WTC11 (cell line): ENCODE data around the gene CEP19. TPM values are rescaled to one million over a fixed set of nuclear protein-coding genes. Genes with fewer than 3 reads are reported as not detected.

Experiments
- ATAC-seq: fragments of 200-7000 bp; cut with Tn5 transposase; 2 replicates; pipeline ENCODE4 v1.10.0; 2021; ENCODE audit warnings: mild to moderate bottlenecking, moderate library complexity
- CTCF ChIA-PET: fragments of 300-600 bp; sonication (Branson Sonifier 250); formaldehyde crosslinking; loops from one replicate; lab custom pipeline; 2021; ENCODE audit warnings: antibody characterized with exemption; lab: Charles Lee
- POLR2A ChIA-PET: fragments of 350-600 bp; sonication (Branson Sonifier 250); formaldehyde crosslinking; loops from one replicate; lab custom pipeline; 2021; ENCODE audit warnings: antibody characterized with exemption; lab: Charles Lee
- DNase-seq: peaks from one replicate; pipeline ENCODE4 v3.0.0; 2021; ENCODE audit warnings: low spot score
- H3K27ac Mint-ChIP-seq: 2 replicates; pipeline ENCODE4 v1.8.0; 2021; ENCODE audit warnings: mixed read lengths
- H3K27me3 Mint-ChIP-seq: 2 replicates; pipeline ENCODE4 v1.8.0; 2021; ENCODE audit warnings: low read depth, mild to moderate bottlenecking, moderate library complexity, mixed read lengths
- H3K36me3 Mint-ChIP-seq: 2 replicates; pipeline ENCODE4 v1.8.0; 2021; ENCODE audit warnings: mixed read lengths
- H3K4me1 Mint-ChIP-seq: 2 replicates; pipeline ENCODE4 v1.8.0; 2022; ENCODE audit warnings: mixed read lengths
- H3K4me3 Mint-ChIP-seq: 2 replicates; pipeline ENCODE4 v1.8.0; 2021; ENCODE audit warnings: mild to moderate bottlenecking, moderate library complexity, mixed read lengths
- H3K9me3 Mint-ChIP-seq: 2 replicates; pipeline ENCODE4 v1.8.0; 2021; ENCODE audit warnings: mixed read lengths
- ARID4B ChIP-seq: sonication (generic); formaldehyde crosslinking; IDR thresholded peaks from 2 replicates; pipeline ENCODE4 v1.8.0; 2023; ENCODE audit warnings: missing genetic modification reagents, mild to moderate bottlenecking, borderline replicate concordance
- CDX4 ChIP-seq: fragments of 250-450 bp; sonication (Bioruptor Pico); IDR thresholded peaks from 2 replicates; pipeline ENCODE4 v1.9.0; 2021; ENCODE audit warnings: moderate library complexity, mild to moderate bottlenecking, inconsistent platforms, borderline replicate concordance
- GTF2I ChIP-seq: fragments of 250-450 bp; sonication (Bioruptor Pico); conservative IDR thresholded peaks from 2 replicates; pipeline ENCODE4 v1.4.0; 2021; ENCODE audit warnings: mild to moderate bottlenecking
- JAZF1 ChIP-seq: fragments of 250-450 bp; sonication (Bioruptor Pico); IDR thresholded peaks from 2 replicates; pipeline ENCODE4 v1.9.0; 2021; ENCODE audit warnings: moderate library complexity, mild to moderate bottlenecking, inconsistent platforms
- RORB ChIP-seq: fragments of 250-450 bp; sonication (Bioruptor Pico); IDR thresholded peaks from 2 replicates; pipeline ENCODE4 v1.9.0; 2021; ENCODE audit warnings: mild to moderate bottlenecking
- ZMAT4 ChIP-seq: fragments of 250-450 bp; sonication (Bioruptor Pico); IDR thresholded peaks from 2 replicates; pipeline ENCODE4 v1.9.0; 2021; ENCODE audit warnings: mild to moderate bottlenecking
- ZNF263 ChIP-seq: sonication (generic); formaldehyde crosslinking; IDR thresholded peaks from 2 replicates; pipeline ENCODE4 v1.8.1; 2022; ENCODE audit warnings: low read depth, mild to moderate bottlenecking, moderate library complexity, missing genetic modification reagents
- total RNA-seq: library from RNA; stranded (reverse); gene quantifications from 3 replicates; pipeline ENCODE4 v1.2.3, GENCODE V29; 2021
- TF ChIP-seq, protein P1 (sequence below): fragments of 250-450 bp; sonication (Bioruptor Pico); IDR thresholded peaks from 2 replicates; pipeline ENCODE4 v1.9.0; 2021; ENCODE audit warnings: mild to moderate bottlenecking, borderline replicate concordance
- TF ChIP-seq, protein P2 (sequence below): sonication (generic); formaldehyde crosslinking; IDR thresholded peaks from 2 replicates; pipeline ENCODE4 v1.8.1; 2022; ENCODE audit warnings: mild to moderate bottlenecking, missing genetic modification reagents, moderate library complexity, borderline replicate concordance
- TF ChIP-seq, protein P3 (sequence below): sonication (generic); formaldehyde crosslinking; IDR thresholded peaks from 2 replicates; pipeline ENCODE4 v1.8.1; 2023; ENCODE audit warnings: mild to moderate bottlenecking, missing genetic modification reagents, borderline replicate concordance
- TF ChIP-seq, protein P4 (sequence below): fragments of 250-450 bp; sonication (Bioruptor Pico); IDR thresholded peaks from 2 replicates; pipeline ENCODE4 v1.9.0; 2021; ENCODE audit warnings: mild to moderate bottlenecking
- TF ChIP-seq, protein P5 (sequence below): sonication (generic); formaldehyde crosslinking; IDR thresholded peaks from 2 replicates; pipeline ENCODE4 v1.8.0; 2023; ENCODE audit warnings: mild to moderate bottlenecking, missing genetic modification reagents

Gene CEP19
- total RNA-seq, 1 experiment from 2014 or later, result 1.5 TPM

GRCh38 chr3:196700801-196701200 is 11.2 kb downstream of the CEP19 start:
- Mint-ChIP-seq H3K27me3 (no peaks in the 10 kb centered on the region), H3K27ac (no peak overlapping the region), H3K4me3 (no peak overlapping the region), H3K9me3 (no peaks in the 10 kb centered on the region), H3K4me1 (no peaks in the 10 kb centered on the region), H3K36me3 (no peaks in the 10 kb centered on the region)
- no peak for TF ChIP-seq JAZF1 (CRISPR knock-in tag)
- TF ChIP-seq ZNF263 (CRISPR knock-in tag), result no peak
- no peak for TF ChIP-seq CDX4
- TF ChIP-seq, protein P1, sequence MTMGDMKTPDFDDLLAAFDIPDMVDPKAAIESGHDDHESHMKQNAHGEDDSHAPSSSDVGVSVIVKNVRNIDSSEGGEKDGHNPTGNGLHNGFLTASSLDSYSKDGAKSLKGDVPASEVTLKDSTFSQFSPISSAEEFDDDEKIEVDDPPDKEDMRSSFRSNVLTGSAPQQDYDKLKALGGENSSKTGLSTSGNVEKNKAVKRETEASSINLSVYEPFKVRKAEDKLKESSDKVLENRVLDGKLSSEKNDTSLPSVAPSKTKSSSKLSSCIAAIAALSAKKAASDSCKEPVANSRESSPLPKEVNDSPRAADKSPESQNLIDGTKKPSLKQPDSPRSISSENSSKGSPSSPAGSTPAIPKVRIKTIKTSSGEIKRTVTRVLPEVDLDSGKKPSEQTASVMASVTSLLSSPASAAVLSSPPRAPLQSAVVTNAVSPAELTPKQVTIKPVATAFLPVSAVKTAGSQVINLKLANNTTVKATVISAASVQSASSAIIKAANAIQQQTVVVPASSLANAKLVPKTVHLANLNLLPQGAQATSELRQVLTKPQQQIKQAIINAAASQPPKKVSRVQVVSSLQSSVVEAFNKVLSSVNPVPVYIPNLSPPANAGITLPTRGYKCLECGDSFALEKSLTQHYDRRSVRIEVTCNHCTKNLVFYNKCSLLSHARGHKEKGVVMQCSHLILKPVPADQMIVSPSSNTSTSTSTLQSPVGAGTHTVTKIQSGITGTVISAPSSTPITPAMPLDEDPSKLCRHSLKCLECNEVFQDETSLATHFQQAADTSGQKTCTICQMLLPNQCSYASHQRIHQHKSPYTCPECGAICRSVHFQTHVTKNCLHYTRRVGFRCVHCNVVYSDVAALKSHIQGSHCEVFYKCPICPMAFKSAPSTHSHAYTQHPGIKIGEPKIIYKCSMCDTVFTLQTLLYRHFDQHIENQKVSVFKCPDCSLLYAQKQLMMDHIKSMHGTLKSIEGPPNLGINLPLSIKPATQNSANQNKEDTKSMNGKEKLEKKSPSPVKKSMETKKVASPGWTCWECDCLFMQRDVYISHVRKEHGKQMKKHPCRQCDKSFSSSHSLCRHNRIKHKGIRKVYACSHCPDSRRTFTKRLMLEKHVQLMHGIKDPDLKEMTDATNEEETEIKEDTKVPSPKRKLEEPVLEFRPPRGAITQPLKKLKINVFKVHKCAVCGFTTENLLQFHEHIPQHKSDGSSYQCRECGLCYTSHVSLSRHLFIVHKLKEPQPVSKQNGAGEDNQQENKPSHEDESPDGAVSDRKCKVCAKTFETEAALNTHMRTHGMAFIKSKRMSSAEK (CRISPR knock-in tag), result no peak
- TF ChIP-seq, protein P2, sequence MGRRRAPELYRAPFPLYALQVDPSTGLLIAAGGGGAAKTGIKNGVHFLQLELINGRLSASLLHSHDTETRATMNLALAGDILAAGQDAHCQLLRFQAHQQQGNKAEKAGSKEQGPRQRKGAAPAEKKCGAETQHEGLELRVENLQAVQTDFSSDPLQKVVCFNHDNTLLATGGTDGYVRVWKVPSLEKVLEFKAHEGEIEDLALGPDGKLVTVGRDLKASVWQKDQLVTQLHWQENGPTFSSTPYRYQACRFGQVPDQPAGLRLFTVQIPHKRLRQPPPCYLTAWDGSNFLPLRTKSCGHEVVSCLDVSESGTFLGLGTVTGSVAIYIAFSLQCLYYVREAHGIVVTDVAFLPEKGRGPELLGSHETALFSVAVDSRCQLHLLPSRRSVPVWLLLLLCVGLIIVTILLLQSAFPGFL, result no peak
- no peak for TF ChIP-seq ARID4B (CRISPR knock-in tag)
- no peak for TF ChIP-seq GTF2I
- TF ChIP-seq, protein P3, sequence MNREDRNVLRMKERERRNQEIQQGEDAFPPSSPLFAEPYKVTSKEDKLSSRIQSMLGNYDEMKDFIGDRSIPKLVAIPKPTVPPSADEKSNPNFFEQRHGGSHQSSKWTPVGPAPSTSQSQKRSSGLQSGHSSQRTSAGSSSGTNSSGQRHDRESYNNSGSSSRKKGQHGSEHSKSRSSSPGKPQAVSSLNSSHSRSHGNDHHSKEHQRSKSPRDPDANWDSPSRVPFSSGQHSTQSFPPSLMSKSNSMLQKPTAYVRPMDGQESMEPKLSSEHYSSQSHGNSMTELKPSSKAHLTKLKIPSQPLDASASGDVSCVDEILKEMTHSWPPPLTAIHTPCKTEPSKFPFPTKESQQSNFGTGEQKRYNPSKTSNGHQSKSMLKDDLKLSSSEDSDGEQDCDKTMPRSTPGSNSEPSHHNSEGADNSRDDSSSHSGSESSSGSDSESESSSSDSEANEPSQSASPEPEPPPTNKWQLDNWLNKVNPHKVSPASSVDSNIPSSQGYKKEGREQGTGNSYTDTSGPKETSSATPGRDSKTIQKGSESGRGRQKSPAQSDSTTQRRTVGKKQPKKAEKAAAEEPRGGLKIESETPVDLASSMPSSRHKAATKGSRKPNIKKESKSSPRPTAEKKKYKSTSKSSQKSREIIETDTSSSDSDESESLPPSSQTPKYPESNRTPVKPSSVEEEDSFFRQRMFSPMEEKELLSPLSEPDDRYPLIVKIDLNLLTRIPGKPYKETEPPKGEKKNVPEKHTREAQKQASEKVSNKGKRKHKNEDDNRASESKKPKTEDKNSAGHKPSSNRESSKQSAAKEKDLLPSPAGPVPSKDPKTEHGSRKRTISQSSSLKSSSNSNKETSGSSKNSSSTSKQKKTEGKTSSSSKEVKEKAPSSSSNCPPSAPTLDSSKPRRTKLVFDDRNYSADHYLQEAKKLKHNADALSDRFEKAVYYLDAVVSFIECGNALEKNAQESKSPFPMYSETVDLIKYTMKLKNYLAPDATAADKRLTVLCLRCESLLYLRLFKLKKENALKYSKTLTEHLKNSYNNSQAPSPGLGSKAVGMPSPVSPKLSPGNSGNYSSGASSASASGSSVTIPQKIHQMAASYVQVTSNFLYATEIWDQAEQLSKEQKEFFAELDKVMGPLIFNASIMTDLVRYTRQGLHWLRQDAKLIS (CRISPR knock-in tag), result no peak
- TF ChIP-seq RORB (CRISPR knock-in tag), result no peak
- POLR2A ChIA-PET, result no interaction called here
- ATAC-seq (no peak), DNase-seq (no peak)
- CTCF ChIA-PET, result no interaction called here

DNA sequence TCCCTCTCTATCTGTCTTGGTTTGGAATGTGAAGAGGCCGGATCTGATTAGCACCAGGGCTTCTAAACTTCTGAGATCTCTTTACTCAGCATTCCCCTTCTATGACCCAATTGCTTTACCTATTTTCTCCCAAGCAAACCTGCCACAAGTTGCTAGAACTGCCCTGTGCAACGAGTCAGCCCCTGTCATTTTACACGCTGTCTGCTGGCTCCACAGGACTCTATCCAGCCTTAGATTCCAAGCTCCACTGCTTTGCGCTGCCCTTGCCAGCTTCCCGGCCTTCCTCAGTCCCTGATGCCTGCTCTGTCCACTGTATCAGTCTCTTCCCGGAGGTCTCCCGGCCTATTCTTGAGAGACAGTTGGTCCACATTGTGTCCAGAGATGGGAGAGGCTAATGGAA is 12.3 kb downstream of the CEP19 start:
- H3K9me3 Mint-ChIP-seq, result no peaks in the 10 kb centered on the region
- H3K36me3 Mint-ChIP-seq, result no peaks in the 10 kb centered on the region
- no peaks in the 10 kb centered on the region for H3K4me1 Mint-ChIP-seq
- POLR2A ChIA-PET, result interaction anchor here (0.8 kb wide), 1 partner anchor 12 kb away, joined by 3 read pairs; no protein-coding TSS in a partner anchor
- CTCF ChIA-PET, result no interaction called here
- ATAC-seq, result no peak
- no peak overlapping the region for H3K27ac Mint-ChIP-seq
- H3K27me3 Mint-ChIP-seq, result no peaks in the 10 kb centered on the region
- no peak for DNase-seq
- H3K4me3 Mint-ChIP-seq, result no peak overlapping the region
- TF ChIP-seq, protein P4, sequence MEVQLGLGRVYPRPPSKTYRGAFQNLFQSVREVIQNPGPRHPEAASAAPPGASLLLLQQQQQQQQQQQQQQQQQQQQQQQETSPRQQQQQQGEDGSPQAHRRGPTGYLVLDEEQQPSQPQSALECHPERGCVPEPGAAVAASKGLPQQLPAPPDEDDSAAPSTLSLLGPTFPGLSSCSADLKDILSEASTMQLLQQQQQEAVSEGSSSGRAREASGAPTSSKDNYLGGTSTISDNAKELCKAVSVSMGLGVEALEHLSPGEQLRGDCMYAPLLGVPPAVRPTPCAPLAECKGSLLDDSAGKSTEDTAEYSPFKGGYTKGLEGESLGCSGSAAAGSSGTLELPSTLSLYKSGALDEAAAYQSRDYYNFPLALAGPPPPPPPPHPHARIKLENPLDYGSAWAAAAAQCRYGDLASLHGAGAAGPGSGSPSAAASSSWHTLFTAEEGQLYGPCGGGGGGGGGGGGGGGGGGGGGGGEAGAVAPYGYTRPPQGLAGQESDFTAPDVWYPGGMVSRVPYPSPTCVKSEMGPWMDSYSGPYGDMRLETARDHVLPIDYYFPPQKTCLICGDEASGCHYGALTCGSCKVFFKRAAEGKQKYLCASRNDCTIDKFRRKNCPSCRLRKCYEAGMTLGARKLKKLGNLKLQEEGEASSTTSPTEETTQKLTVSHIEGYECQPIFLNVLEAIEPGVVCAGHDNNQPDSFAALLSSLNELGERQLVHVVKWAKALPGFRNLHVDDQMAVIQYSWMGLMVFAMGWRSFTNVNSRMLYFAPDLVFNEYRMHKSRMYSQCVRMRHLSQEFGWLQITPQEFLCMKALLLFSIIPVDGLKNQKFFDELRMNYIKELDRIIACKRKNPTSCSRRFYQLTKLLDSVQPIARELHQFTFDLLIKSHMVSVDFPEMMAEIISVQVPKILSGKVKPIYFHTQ, result no peak
- TF ChIP-seq, protein P5, sequence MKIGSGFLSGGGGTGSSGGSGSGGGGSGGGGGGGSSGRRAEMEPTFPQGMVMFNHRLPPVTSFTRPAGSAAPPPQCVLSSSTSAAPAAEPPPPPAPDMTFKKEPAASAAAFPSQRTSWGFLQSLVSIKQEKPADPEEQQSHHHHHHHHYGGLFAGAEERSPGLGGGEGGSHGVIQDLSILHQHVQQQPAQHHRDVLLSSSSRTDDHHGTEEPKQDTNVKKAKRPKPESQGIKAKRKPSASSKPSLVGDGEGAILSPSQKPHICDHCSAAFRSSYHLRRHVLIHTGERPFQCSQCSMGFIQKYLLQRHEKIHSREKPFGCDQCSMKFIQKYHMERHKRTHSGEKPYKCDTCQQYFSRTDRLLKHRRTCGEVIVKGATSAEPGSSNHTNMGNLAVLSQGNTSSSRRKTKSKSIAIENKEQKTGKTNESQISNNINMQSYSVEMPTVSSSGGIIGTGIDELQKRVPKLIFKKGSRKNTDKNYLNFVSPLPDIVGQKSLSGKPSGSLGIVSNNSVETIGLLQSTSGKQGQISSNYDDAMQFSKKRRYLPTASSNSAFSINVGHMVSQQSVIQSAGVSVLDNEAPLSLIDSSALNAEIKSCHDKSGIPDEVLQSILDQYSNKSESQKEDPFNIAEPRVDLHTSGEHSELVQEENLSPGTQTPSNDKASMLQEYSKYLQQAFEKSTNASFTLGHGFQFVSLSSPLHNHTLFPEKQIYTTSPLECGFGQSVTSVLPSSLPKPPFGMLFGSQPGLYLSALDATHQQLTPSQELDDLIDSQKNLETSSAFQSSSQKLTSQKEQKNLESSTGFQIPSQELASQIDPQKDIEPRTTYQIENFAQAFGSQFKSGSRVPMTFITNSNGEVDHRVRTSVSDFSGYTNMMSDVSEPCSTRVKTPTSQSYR (CRISPR knock-in tag), result no peak
- TF ChIP-seq ZMAT4 (CRISPR knock-in tag), result no peak
